Measurements from ENCODE around the gene NELFA. TPM values are rescaled to one million over a fixed set of nuclear protein-coding genes. Genes with fewer than 3 reads are reported as not detected.

The NELFA gene
- total RNA-seq, 1 experiment from 2014 or later, result 58.3 TPM

- no peak for DNase-seq (ENCODE audit: low spot score)
- CTCF ChIA-PET, result no interaction called here
- no peaks in the 10 kb centered on the region for H3K27me3 ChIP-seq (replicated peaks; ENCODE audit: insufficient read depth, low read depth, low read length, poor library complexity)
- H3K9me3 ChIP-seq (ENCODE audit: low read depth, low read length, poor library complexity, severe bottlenecking), result no peaks in the 10 kb centered on the region
- intact Hi-C loops (cut with micrococcal nuclease; ENCODE audit: unreplicated experiment), result no loop called here
- TF ChIP-seq, protein P1, sequence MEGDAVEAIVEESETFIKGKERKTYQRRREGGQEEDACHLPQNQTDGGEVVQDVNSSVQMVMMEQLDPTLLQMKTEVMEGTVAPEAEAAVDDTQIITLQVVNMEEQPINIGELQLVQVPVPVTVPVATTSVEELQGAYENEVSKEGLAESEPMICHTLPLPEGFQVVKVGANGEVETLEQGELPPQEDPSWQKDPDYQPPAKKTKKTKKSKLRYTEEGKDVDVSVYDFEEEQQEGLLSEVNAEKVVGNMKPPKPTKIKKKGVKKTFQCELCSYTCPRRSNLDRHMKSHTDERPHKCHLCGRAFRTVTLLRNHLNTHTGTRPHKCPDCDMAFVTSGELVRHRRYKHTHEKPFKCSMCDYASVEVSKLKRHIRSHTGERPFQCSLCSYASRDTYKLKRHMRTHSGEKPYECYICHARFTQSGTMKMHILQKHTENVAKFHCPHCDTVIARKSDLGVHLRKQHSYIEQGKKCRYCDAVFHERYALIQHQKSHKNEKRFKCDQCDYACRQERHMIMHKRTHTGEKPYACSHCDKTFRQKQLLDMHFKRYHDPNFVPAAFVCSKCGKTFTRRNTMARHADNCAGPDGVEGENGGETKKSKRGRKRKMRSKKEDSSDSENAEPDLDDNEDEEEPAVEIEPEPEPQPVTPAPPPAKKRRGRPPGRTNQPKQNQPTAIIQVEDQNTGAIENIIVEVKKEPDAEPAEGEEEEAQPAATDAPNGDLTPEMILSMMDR (conservative IDR thresholded peaks at IDR 0.05; ENCODE audit: low read depth, low read length), result no peak
- TF ChIP-seq EZH2 (IDR thresholded peaks at IDR 0.05; ENCODE audit: borderline replicate concordance, low read depth, low read length, poor library complexity, severe bottlenecking), result no peak
- POLR2A ChIA-PET (ENCODE audit: low non-redundant PET), result no interaction called here
- no peaks in the 10 kb centered on the region for H3K4me1 ChIP-seq (ENCODE audit: insufficient read depth, low read length, poor library complexity, severe bottlenecking)
- peaks cover 97% of the 10 kb centered on the region for H3K36me3 ChIP-seq (ENCODE audit: insufficient read depth, low read length, poor library complexity, severe bottlenecking)
- no TSS peak for BruUV-seq (replicated peaks)
- H3K4me3 ChIP-seq (ENCODE audit: low read depth, low read length, poor library complexity, severe bottlenecking), result no peak overlapping the region
- no peak overlapping the region for H3K27ac ChIP-seq (ENCODE audit: low read depth, low read length, poor library complexity, severe bottlenecking)
These were observed 49.7 kb downstream of the NELFA start for GRCh38 chr4:1959104-1959384.

GRCh38 chr4:1958276-1959103, 50.3 kb downstream of the NELFA start:
- no TSS peak for BruUV-seq (replicated peaks)
- ChIA-PET POLR2A (ENCODE audit: low non-redundant PET) (no interaction called here), CTCF (no interaction called here)
- H3K36me3 ChIP-seq (ENCODE audit: insufficient read depth, low read length, poor library complexity, severe bottlenecking), result peaks cover 96% of the 10 kb centered on the region
- H3K9me3 ChIP-seq (ENCODE audit: low read depth, low read length, poor library complexity, severe bottlenecking), result no peaks in the 10 kb centered on the region
- no peaks in the 10 kb centered on the region for H3K4me1 ChIP-seq (ENCODE audit: insufficient read depth, low read length, poor library complexity, severe bottlenecking)
- no peak overlapping the region for H3K4me3 ChIP-seq (ENCODE audit: low read depth, low read length, poor library complexity, severe bottlenecking)
- H3K27ac ChIP-seq (ENCODE audit: low read depth, low read length, poor library complexity, severe bottlenecking), result no peak overlapping the region
- DNase-seq (ENCODE audit: low spot score), result no peak
- TF ChIP-seq, protein P1 (conservative IDR thresholded peaks at IDR 0.05; ENCODE audit: low read depth, low read length), result no peak
- TF ChIP-seq EZH2 (IDR thresholded peaks at IDR 0.05; ENCODE audit: borderline replicate concordance, low read depth, low read length, poor library complexity, severe bottlenecking), result no peak
- intact Hi-C loops (cut with micrococcal nuclease; ENCODE audit: unreplicated experiment), result no loop called here
- no peaks in the 10 kb centered on the region for H3K27me3 ChIP-seq (replicated peaks; ENCODE audit: insufficient read depth, low read depth, low read length, poor library complexity)

GRCh38 chr4:1956631-1957030, 52.1 kb downstream of the NELFA start:
- Histone ChIP-seq H3K4me1 (ENCODE audit: insufficient read depth, low read length, poor library complexity, severe bottlenecking) (no peaks in the 10 kb centered on the region), H3K27me3 (replicated peaks; ENCODE audit: insufficient read depth, low read depth, low read length, poor library complexity) (no peaks in the 10 kb centered on the region), H3K27ac (ENCODE audit: low read depth, low read length, poor library complexity, severe bottlenecking) (no peak overlapping the region), H3K4me3 (ENCODE audit: low read depth, low read length, poor library complexity, severe bottlenecking) (no peak overlapping the region), H3K36me3 (ENCODE audit: insufficient read depth, low read length, poor library complexity, severe bottlenecking) (peaks cover 94% of the 10 kb centered on the region), H3K9me3 (ENCODE audit: low read depth, low read length, poor library complexity, severe bottlenecking) (no peaks in the 10 kb centered on the region)
- ChIA-PET POLR2A (ENCODE audit: low non-redundant PET) (interaction anchor here (0.6 kb wide), 1 partner anchor 54 kb away, joined by 4 read pairs; no protein-coding TSS in a partner anchor), CTCF (no interaction called here)
- intact Hi-C loops (cut with micrococcal nuclease; ENCODE audit: unreplicated experiment), result no loop called here
- TF ChIP-seq, protein P1 (conservative IDR thresholded peaks at IDR 0.05; ENCODE audit: low read depth, low read length), result no peak
- no peak for TF ChIP-seq EZH2 (IDR thresholded peaks at IDR 0.05; ENCODE audit: borderline replicate concordance, low read depth, low read length, poor library complexity, severe bottlenecking)
- DNase-seq (ENCODE audit: low spot score), result no peak
- no TSS peak for BruUV-seq (replicated peaks)
